HUES64 (cell line): ENCODE results near the gene LONRF3.

Source experiments
- H3K27ac ChIP-seq: 2 replicates; pipeline ENCODE4 v1.7.0; 2013; ENCODE audit warnings: low read depth, low read length, inconsistent platforms
- H3K27me3 ChIP-seq: 2 replicates; pipeline ENCODE4 v1.6.1; 2013; ENCODE audit warnings: mild to moderate bottlenecking, low read length; ENCODE audit not compliant: insufficient read depth
- H3K36me3 ChIP-seq: 2 replicates; pipeline ENCODE4 v1.6.1; 2013; ENCODE audit warnings: mild to moderate bottlenecking, low read length; ENCODE audit not compliant: insufficient read depth
- H3K4me1 ChIP-seq: 2 replicates; pipeline ENCODE4 v1.6.1; 2013; ENCODE audit warnings: mild to moderate bottlenecking, low read length, moderate library complexity; ENCODE audit not compliant: insufficient read depth
- H3K4me3 ChIP-seq: 2 replicates; pipeline ENCODE4 v1.5.1; 2013; ENCODE audit warnings: mild to moderate bottlenecking, low read length, moderate library complexity
- H3K9ac ChIP-seq: 2 replicates; pipeline ENCODE4 v1.6.1; 2013; ENCODE audit warnings: mild to moderate bottlenecking, low read depth, low read length
- H3K9me3 ChIP-seq: 2 replicates; pipeline ENCODE4 v1.6.1; 2013; ENCODE audit warnings: low read depth, low read length; ENCODE audit not compliant: insufficient read depth
- WGBS: fragments of 150-250, 120-280 bp; methylation state at CpG from one replicate; pipeline ENCODE4 v1.1.7; 2013; ENCODE audit warnings: missing lambda C conversion rate; 5-methylcytosine and 5-hydroxymethylcytosine counted together

The LONRF3 gene

GRCh38 chrX:118968031-118968430 is 6.4 kb upstream of the LONRF3 start:
- no peak overlapping the region for H3K4me3 ChIP-seq
- H3K4me1 ChIP-seq, result no peaks in the 10 kb centered on the region
- H3K9ac ChIP-seq, result no peak overlapping the region
- H3K27ac ChIP-seq, result no peak overlapping the region
- H3K36me3 ChIP-seq, result no peaks in the 10 kb centered on the region
- H3K27me3 ChIP-seq, result peaks cover 85% of the 10 kb centered on the region
- WGBS, result 51% methylated on average over 7 of the region's 8 CpGs
- no peaks in the 10 kb centered on the region for H3K9me3 ChIP-seq

- Histone ChIP-seq H3K4me1 (no peaks in the 10 kb centered on the region), H3K9me3 (no peaks in the 10 kb centered on the region), H3K4me3 (no peak overlapping the region), H3K9ac (no peak overlapping the region), H3K27ac (no peak overlapping the region), H3K27me3 (peaks cover 100% of the 10 kb centered on the region), H3K36me3 (no peaks in the 10 kb centered on the region)
- 0% methylated on average over 2 of the region's 3 CpGs for WGBS
Measured at GRCh38 chrX:118971552-118971951, 2.9 kb upstream of the LONRF3 start.

- no peaks in the 10 kb centered on the region for H3K36me3 ChIP-seq
- peaks cover 100% of the 10 kb centered on the region for H3K27me3 ChIP-seq
- no peaks in the 10 kb centered on the region for H3K9me3 ChIP-seq
- no peaks in the 10 kb centered on the region for H3K4me1 ChIP-seq
- H3K4me3 ChIP-seq, result no peak overlapping the region
- H3K27ac ChIP-seq, result no peak overlapping the region
- 2% methylated on average over 39 of the region's 43 CpGs for WGBS
- H3K9ac ChIP-seq, result no peak overlapping the region
Measured at GRCh38 chrX:118973389-118974087, 880 bp upstream of the LONRF3 start.

GRCh38 chrX:118974908-118975671 is 672 bp downstream of the LONRF3 start:
- Histone ChIP-seq H3K4me3 (peak overlapping the region; percentile 30), H3K36me3 (no peaks in the 10 kb centered on the region), H3K27me3 (peaks cover 98% of the 10 kb centered on the region), H3K4me1 (no peaks in the 10 kb centered on the region), H3K27ac (no peak overlapping the region), H3K9me3 (no peaks in the 10 kb centered on the region), H3K9ac (no peak overlapping the region)
- WGBS, result 1% methylated on average over 82 of the region's 82 CpGs

GRCh38 chrX:118975831-118976598 is 1.6 kb downstream of the LONRF3 start:
- H3K4me1 ChIP-seq, result no peaks in the 10 kb centered on the region
- no peak overlapping the region for H3K27ac ChIP-seq
- no peaks in the 10 kb centered on the region for H3K36me3 ChIP-seq
- under 1% methylated on average over 60 of the region's 64 CpGs for WGBS
- H3K9ac ChIP-seq, result no peak overlapping the region
- H3K4me3 ChIP-seq, result peak overlapping the region; percentile 26
- no peaks in the 10 kb centered on the region for H3K9me3 ChIP-seq
- peaks cover 97% of the 10 kb centered on the region for H3K27me3 ChIP-seq

GRCh38 chrX:118976599-118977340 is 2.4 kb downstream of the LONRF3 start:
- Histone ChIP-seq H3K27ac (no peak overlapping the region), H3K4me1 (no peaks in the 10 kb centered on the region), H3K4me3 (no peak overlapping the region), H3K27me3 (peaks cover 94% of the 10 kb centered on the region), H3K9me3 (no peaks in the 10 kb centered on the region), H3K36me3 (no peaks in the 10 kb centered on the region), H3K9ac (no peak overlapping the region)
- WGBS, result 11% methylated on average over 17 of the region's 17 CpGs

- H3K4me1 ChIP-seq, result no peaks in the 10 kb centered on the region
- H3K9ac ChIP-seq, result no peak overlapping the region
- no peak overlapping the region for H3K4me3 ChIP-seq
- H3K27me3 ChIP-seq, result peaks cover 89% of the 10 kb centered on the region
- WGBS, result 77% methylated on average over 2 of the region's 3 CpGs
- H3K27ac ChIP-seq, result no peak overlapping the region
- no peaks in the 10 kb centered on the region for H3K9me3 ChIP-seq
- H3K36me3 ChIP-seq, result no peaks in the 10 kb centered on the region
Measured at GRCh38 chrX:118977424-118977823, 3.0 kb downstream of the LONRF3 start.

GRCh38 chrX:118978451-118978850 is 4.0 kb downstream of the LONRF3 start:
- Histone ChIP-seq H3K4me3 (no peak overlapping the region), H3K9ac (no peak overlapping the region), H3K4me1 (no peaks in the 10 kb centered on the region), H3K27me3 (peaks cover 82% of the 10 kb centered on the region), H3K36me3 (no peaks in the 10 kb centered on the region), H3K27ac (no peak overlapping the region), H3K9me3 (no peaks in the 10 kb centered on the region)

GRCh38 chrX:118980761-118981160 is 6.3 kb downstream of the LONRF3 start:
- H3K27ac ChIP-seq, result no peak overlapping the region
- WGBS, result no CpG with 5 or more reads among the region's 1 CpG
- no peaks in the 10 kb centered on the region for H3K9me3 ChIP-seq
- no peaks in the 10 kb centered on the region for H3K36me3 ChIP-seq
- peaks cover 69% of the 10 kb centered on the region for H3K27me3 ChIP-seq
- no peaks in the 10 kb centered on the region for H3K4me1 ChIP-seq
- H3K9ac ChIP-seq, result no peak overlapping the region
- no peak overlapping the region for H3K4me3 ChIP-seq

- no peak overlapping the region for H3K9ac ChIP-seq
- WGBS, result 95% methylated on average over 6 of the region's 6 CpGs
- no peak overlapping the region for H3K4me3 ChIP-seq
- H3K36me3 ChIP-seq, result no peaks in the 10 kb centered on the region
- no peak overlapping the region for H3K27ac ChIP-seq
- no peaks in the 10 kb centered on the region for H3K4me1 ChIP-seq
- H3K9me3 ChIP-seq, result no peaks in the 10 kb centered on the region
- H3K27me3 ChIP-seq, result peaks cover 41% of the 10 kb centered on the region
Measured at GRCh38 chrX:118983513-118983912, 9.1 kb downstream of the LONRF3 start.
